ENCODE data around the gene ORMDL3.
"Not testable (repeated sequence)": the region's sequence is repeated elsewhere in the genome, so short reads cannot be mapped to it uniquely, and the experiment has no call there.

ORMDL3 gene

GRCh38 chr17:39923836-39924690, 3.3 kb downstream of the ORMDL3 start:
- DNase-seq, result no peak

DNA sequence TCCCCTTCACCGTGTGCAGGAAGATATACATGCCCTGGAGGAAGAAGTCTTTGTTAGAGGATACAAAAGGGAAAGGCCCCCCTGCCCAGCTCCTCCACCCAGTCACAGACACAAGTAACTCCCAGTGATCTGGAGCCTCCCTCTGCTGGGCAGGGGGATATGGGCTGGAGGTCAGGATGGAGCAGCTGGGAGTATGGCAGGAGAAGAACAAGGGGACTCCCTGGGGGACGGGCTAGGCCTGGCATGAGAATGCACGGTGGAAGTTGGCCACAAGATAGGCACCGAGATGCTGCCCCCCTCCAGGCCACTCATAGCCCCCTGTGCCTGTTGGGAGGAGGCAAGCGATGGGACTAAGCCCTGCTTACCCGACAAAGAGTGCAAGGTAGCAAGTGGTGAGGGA, 4.2 kb downstream of the ORMDL3 start:
- DNase-seq, result no peak

GRCh38 chr17:39922006-39922405, 5.4 kb downstream of the ORMDL3 start:
- no peak for DNase-seq

- peak; percentile 34 for DNase-seq
These were observed 6.1 kb downstream of the ORMDL3 start for GRCh38 chr17:39921323-39921722.

GRCh38 chr17:39920218-39921210, 6.9 kb downstream of the ORMDL3 start:
- peak; percentile 64 for DNase-seq

DNA sequence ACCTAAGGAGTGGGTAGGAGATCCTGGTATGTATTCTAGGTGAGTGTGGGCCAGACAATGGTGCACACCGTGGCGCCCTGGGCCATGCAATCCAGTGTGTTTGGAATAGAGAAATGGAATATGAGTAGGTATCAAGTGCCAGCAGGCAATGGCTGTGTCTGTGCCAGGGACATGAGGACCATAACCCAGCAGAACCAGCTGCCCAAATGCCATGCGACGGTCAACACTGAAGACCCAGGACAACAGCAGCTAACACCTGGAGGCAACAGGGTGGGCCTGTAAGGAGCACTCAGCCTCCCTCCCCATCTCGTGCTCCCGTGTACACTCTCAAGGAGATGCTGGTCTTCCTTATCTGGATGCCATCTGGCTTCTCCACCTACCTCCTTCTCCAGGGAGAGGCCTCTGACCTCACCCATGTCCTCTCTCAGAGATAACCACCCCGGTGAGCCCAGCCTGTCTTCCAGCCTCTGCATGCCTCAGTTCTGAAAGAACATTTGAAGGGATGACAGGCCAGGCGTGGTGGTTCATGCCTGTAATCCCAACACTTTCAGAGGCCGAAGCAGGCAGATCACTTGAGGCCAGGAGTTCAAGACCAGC, 8.2 kb downstream of the ORMDL3 start:
- no peak for DNase-seq

GRCh38 chr17:39916918-39917317, 10.5 kb downstream of the ORMDL3 start:
- no peak for DNase-seq

DNA sequence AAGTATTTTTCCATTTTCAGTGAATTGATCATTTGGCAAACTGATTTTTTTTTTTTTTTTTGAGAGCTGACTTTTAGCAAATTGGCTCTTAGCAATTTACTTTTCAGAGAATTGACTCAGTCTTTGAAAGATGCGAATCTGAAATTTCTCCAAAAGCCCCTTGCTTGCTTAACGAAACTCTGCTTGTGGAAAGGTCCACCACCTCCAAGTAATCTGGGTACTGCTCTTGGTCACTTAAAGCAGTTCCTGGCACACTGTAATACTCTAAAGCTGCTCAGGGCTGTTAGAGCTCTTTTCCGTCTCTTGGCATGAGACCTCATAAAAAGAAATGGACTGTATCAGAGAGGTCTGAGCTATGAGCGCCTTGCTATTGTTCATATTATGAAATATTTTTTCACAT, 11.8 kb downstream of the ORMDL3 start:
- no peak for DNase-seq

DNA sequence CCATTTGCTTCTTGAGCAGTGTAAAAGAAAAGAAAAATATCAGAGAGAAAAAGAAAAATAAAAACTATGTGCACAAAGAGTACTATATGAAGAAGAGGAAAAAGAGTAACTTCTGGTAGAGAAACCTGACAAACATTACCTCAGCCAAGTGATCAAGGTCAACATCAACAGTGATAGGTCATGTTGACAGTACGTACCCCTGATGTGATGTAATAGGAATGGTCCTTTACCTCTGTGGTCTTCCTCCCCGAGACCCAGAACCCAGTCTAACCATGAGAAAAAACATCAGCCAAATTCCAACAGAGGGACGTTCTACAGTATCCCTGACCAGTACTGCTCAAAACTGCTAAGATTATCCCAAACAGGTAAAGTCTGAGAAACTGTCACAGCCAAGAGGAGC, 13.4 kb downstream of the ORMDL3 start:
- DNase-seq, result no peak

- no peak for DNase-seq
These were observed 18.5 kb downstream of the ORMDL3 start for GRCh38 chr17:39908789-39909352.

DNA sequence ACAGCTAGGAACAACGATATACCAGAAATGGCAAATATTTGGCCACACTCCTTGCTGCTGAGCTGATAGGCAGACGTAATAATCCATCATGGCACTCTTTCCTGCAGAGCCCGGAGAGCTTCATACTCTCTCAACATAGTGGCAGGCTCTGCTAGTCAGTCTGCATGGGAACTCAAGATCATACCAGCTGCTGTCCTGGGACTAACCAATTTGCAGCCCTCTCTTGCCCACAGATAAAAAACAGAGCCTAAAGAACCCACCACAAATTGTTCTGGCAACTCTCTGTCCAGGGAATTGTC, 22.5 kb downstream of the ORMDL3 start:
- no peak for DNase-seq

- no peak for DNase-seq
These were observed 24.1 kb downstream of the ORMDL3 start for GRCh38 chr17:39903158-39903884.

DNA sequence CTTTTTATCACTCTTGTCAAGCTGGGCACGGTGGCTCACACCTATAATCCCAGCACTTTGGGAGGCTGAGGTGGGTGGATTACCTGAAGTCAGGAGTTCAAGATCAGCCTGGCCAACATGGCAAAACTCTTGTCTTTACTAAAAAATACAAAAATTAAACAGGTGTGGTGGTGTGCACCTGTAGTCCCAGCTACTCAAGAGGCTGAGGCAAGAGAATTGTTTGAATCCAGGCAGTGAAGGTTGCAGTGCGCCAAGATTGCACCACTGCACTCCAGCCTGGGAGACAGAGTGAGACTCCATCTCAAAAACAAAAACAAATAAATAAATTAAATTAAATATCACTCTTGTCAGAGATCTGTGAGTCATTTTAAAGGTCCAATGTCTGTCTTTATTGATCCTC, 25.4 kb downstream of the ORMDL3 start:
- DNase-seq, result not testable (repeated sequence)

GRCh38 chr17:39899215-39899614, 28.2 kb downstream of the ORMDL3 start:
- DNase-seq, result no peak

- no peak for DNase-seq
These were observed 29.3 kb downstream of the ORMDL3 start for GRCh38 chr17:39898088-39898487.

GRCh38 chr17:39894681-39895376, 32.6 kb downstream of the ORMDL3 start:
- DNase-seq, result no peak

- DNase-seq, result no peak
These were observed 38.2 kb downstream of the ORMDL3 start for GRCh38 chr17:39889200-39889599.

DNA sequence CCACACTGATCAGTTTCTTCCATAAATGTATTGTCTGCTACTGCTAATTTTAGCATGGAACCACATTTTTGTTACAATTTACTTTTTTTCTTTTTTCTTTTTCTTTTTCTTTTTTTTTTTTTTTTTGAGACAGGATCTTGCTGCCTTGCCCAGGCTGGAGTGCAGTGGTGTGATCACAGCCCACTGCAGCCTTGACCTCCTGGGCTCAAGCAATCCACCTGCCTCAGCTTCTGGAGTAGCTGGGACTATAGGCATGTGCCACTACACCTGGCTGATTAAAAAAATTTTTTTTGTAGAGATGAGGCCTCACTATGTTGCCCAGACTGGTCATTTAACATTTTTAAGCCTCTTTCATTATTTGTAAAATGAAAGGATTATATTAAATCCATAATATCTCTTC, 40.3 kb downstream of the ORMDL3 start:
- no peak for DNase-seq

- DNase-seq, result not testable (repeated sequence)
These were observed 41.3 kb downstream of the ORMDL3 start for GRCh38 chr17:39886102-39886501.

DNA sequence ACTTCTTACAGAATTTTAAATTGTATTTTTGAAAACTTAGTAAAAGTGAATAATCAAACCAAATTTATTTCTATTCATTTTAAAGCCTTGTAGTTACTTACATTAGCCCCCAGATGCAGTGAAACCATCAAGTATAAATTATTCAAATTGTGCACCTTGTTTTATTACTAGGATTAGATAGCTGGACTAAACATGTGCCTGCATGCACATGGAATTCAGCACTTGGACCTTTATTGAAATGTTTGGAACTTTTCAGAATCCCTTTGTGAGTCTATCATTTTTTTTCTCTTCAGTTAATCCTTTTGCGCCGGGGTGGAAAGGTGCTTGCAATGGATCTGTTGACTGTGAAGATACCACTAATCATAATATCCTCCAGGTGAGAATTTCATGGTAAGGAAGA, 54.6 kb downstream of the ORMDL3 start:
- DNase-seq, result no peak

- no peak for DNase-seq
These were observed 55.6 kb downstream of the ORMDL3 start for GRCh38 chr17:39871801-39872200.

All from stimulated activated CD4-positive, alpha-beta T cell treated with anti-CD3 and anti-CD28 coated beads, Interleukin-4, amount 100 ng/mL, for 24 hours (primary cell).